AG10803 (cell line): Measurements from ENCODE around the gene ZZZ3.
"Not testable (repeated sequence)": the region's sequence is repeated elsewhere in the genome, so short reads cannot be mapped to it uniquely, and the experiment has no call there.

Experiments
- DNase-seq: peaks from one replicate; pipeline ENCODE4 v3.0.0; 2010; ENCODE audit warnings: low read depth
- H3K4me3 ChIP-seq: 2 replicates; pipeline ENCODE4 v1.5.1; 2011; ENCODE audit warnings: mild to moderate bottlenecking, low read length, control low read depth
- CTCF ChIP-seq: conservative IDR thresholded peaks from 2 replicates; pipeline ENCODE4 v1.5.1; 2011; ENCODE audit warnings: mild to moderate bottlenecking, low read length, control low read depth, inconsistent platforms

The ZZZ3 gene

DNA sequence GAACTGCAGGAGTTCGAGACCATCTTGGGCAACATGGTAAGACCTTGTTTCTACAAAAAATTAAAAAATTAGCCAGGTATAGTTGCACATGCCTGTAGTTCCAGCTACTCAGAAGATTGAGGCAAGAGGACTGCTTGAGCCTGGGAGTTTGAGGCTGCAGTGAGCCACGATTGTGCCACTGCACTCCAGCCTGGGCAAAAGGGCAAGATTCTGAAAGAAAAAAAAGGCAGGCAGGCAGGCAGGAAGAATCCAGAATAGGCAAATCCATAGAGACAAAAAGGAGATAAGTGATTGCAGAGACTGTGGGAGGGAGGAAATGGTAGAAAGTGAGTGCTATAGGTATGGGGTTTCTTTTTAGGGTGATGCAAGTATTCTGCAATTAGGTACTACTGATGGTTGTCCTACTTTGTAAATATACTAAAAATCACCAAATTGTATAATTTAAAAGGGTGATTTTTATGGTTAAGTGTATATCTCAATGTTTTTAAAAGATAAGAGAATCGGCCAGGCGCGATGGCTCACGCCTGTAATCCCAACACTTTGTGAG lies 29.4 kb downstream of the ZZZ3 start:
- no peak for TF ChIP-seq CTCF
- DNase-seq, result no peak
- no peak overlapping the region for H3K4me3 ChIP-seq

GRCh38 chr1:77652268-77652667 lies 30.2 kb downstream of the ZZZ3 start:
- no peak overlapping the region for H3K4me3 ChIP-seq
- TF ChIP-seq CTCF, result no peak; the same call in 1 of the 2 replicates
- DNase-seq, result peak; percentile 87

DNA sequence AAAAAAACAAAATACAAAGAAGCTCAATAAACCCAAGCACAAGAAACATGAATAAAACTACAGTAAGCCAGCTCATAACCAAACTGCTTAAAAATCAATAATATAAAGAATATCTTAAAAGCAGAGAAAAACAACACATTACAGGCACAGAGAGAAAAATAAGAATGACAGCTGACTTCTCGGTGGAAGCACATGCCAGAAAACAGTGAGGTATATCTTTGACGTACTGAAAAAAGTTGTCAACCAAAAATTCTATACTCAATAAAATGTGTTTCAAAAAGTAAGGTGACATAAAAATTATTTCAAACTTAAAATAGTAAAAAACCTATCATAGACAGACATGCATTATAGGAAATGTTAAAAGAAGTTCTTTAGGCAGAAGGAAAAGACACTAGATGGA lies 33.3 kb downstream of the ZZZ3 start:
- no peak for TF ChIP-seq CTCF
- H3K4me3 ChIP-seq, result no peak overlapping the region
- no peak for DNase-seq

- not testable (repeated sequence) for DNase-seq, H3K4me3 ChIP-seq
Observed at GRCh38 chr1:77646224-77646623, 36.2 kb downstream of the ZZZ3 start.

GRCh38 chr1:77643456-77643855 lies 39.0 kb downstream of the ZZZ3 start:
- TF ChIP-seq CTCF, result no peak
- no peak for DNase-seq
- no peak overlapping the region for H3K4me3 ChIP-seq

- no peak for DNase-seq
- TF ChIP-seq CTCF, result no peak
- H3K4me3 ChIP-seq, result no peak overlapping the region
Observed at GRCh38 chr1:77642941-77643340, 39.5 kb downstream of the ZZZ3 start.

DNA sequence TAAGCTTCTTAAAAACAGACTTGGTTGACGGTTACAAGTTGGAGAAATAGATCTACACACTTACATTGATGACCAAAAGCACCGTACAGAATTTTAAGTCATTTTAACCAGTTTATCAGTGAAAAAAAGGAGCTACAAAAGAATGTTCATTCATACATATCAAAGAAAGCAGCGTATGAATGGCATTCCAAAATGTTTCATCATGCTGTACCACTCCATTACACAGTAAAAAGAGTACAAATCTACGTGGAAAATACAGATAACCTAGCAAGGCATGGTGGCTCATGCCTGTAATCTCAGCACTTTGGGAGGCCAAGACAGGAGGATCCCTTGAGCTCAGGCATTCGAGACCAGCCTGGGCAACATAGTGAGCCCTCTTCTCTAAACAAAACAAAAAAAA lies 40.3 kb downstream of the ZZZ3 start:
- no peak overlapping the region for H3K4me3 ChIP-seq
- TF ChIP-seq CTCF, result no peak
- DNase-seq, result no peak

DNA sequence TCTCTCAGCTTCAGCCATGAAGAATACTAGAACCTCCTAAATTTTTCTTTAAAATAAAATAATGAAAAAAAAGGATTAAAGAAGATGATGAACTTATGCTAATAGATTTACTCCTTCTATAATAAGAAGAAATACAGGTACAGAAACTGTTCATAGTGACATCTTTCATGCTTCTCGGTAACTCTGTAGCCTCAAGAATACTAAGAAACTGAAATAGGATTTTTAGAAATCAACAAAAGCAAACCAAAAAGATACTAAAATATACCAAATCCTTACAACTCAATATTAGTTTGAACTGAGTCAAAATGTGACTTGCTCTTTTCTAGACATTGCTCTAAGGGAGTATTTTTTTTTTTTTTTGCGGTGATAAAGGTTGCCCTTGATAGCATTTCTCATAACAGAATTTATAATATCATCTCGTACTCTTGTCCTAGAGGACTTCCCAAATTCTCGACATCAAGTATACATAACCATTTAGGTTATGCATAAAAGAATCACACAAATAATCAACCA lies 42.8 kb downstream of the ZZZ3 start:
- no peak for TF ChIP-seq CTCF
- no peak overlapping the region for H3K4me3 ChIP-seq
- DNase-seq, result no peak
